Trophoblast cell (in vitro differentiated cells and primary cell): ENCODE results near the gene B4GALNT3.
A peak's percentile ranks its signal among the peaks of the same experiment; 100 is the strongest.

Source experiments
- DNase-seq, 2 donors: peaks; one replicate each; pipeline ENCODE4 v3.0.0-alpha.2; 2016
- H2AFZ ChIP-seq: 2 replicates; pipeline ENCODE4 v1.6.1; 2013; ENCODE audit warnings: low read length, moderate library complexity, mild to moderate bottlenecking; ENCODE audit not compliant: insufficient read depth, poor library complexity
- H2AK5ac ChIP-seq: 2 replicates; pipeline ENCODE4 v1.6.1; 2013; ENCODE audit warnings: mild to moderate bottlenecking, low read length
- H2BK120ac ChIP-seq: 2 replicates; pipeline ENCODE4 v1.6.1; 2013; ENCODE audit warnings: low read length, mild to moderate bottlenecking, moderate library complexity; ENCODE audit not compliant: insufficient read depth, poor library complexity
- H2BK12ac ChIP-seq: 2 replicates; pipeline ENCODE4 v1.6.1; 2013; ENCODE audit warnings: mild to moderate bottlenecking, low read length, moderate library complexity
- H2BK5ac ChIP-seq: 2 replicates; pipeline ENCODE4 v1.6.1; 2013; ENCODE audit warnings: low read length, low read depth, moderate library complexity, mild to moderate bottlenecking; ENCODE audit not compliant: poor library complexity
- H3K14ac ChIP-seq: 2 replicates; pipeline ENCODE4 v1.6.1; 2013; ENCODE audit warnings: mild to moderate bottlenecking, low read length
- H3K18ac ChIP-seq: 2 replicates; pipeline ENCODE4 v1.6.1; 2013; ENCODE audit warnings: mild to moderate bottlenecking, low read length
- H3K23ac ChIP-seq: 2 replicates; pipeline ENCODE4 v1.6.1; 2013; ENCODE audit warnings: low read length
- H3K27ac ChIP-seq: 2 replicates; pipeline ENCODE4 v1.5.1; 2013; ENCODE audit warnings: low read depth, mild to moderate bottlenecking, inconsistent platforms, low read length, moderate library complexity
- H3K27me3 ChIP-seq: 2 replicates; pipeline ENCODE4 v1.6.1; 2013; ENCODE audit warnings: inconsistent platforms, mild to moderate bottlenecking, low read length, moderate library complexity; ENCODE audit not compliant: insufficient read depth
- H3K36me3 ChIP-seq, 2 experiments: 1 replicate in 1 of 2; 2 replicates in 1 of 2; pipeline ENCODE4 v1.6.1; 2013; ENCODE audit warnings: low read length in 2 of 2, mild to moderate bottlenecking in 2 of 2, moderate library complexity in 1 of 2; ENCODE audit not compliant: insufficient read depth in 2 of 2, control insufficient read depth in 1 of 2
- H3K4ac ChIP-seq: 2 replicates; pipeline ENCODE4 v1.6.1; 2013; ENCODE audit warnings: low read depth, mild to moderate bottlenecking, low read length, moderate library complexity
- H3K4me1 ChIP-seq, 2 experiments: 1 replicate in 1 of 2; 2 replicates in 1 of 2; pipeline ENCODE4 v1.6.1; 2013; ENCODE audit warnings: low read length in 2 of 2, mild to moderate bottlenecking in 2 of 2, moderate library complexity in 1 of 2; ENCODE audit not compliant: insufficient read depth in 2 of 2, control insufficient read depth in 1 of 2
- H3K4me2 ChIP-seq: 2 replicates; pipeline ENCODE4 v1.6.1; 2013; ENCODE audit warnings: inconsistent platforms, mild to moderate bottlenecking, low read length, moderate library complexity
- H3K4me3 ChIP-seq: 2 replicates; pipeline ENCODE4 v1.5.1; 2013; ENCODE audit warnings: mild to moderate bottlenecking, low read depth, low read length, inconsistent platforms
- H3K79me1 ChIP-seq: one replicate; pipeline ENCODE4 v1.6.1; 2013; ENCODE audit warnings: low read length
- H3K79me2 ChIP-seq: 2 replicates; pipeline ENCODE4 v1.6.1; 2013; ENCODE audit warnings: low read length, mild to moderate bottlenecking; ENCODE audit not compliant: control insufficient read depth, insufficient read depth, poor library complexity
- H3K9ac ChIP-seq: 2 replicates; pipeline ENCODE4 v1.6.1; 2013; ENCODE audit warnings: mild to moderate bottlenecking, low read length
- H3K9me3 ChIP-seq: 2 replicates; pipeline ENCODE4 v1.6.1; 2013; ENCODE audit warnings: low read depth, mild to moderate bottlenecking, control low read depth, inconsistent platforms, low read length; ENCODE audit not compliant: insufficient read depth
- H4K12ac ChIP-seq: 2 replicates; pipeline ENCODE4 v1.6.1; 2013; ENCODE audit warnings: low read depth, mild to moderate bottlenecking, low read length, moderate library complexity
- H4K8ac ChIP-seq: 2 replicates; pipeline ENCODE4 v1.6.1; 2013; ENCODE audit warnings: low read depth, mild to moderate bottlenecking, low read length, moderate library complexity
- H4K91ac ChIP-seq: one replicate; pipeline ENCODE4 v1.6.1; 2013; ENCODE audit warnings: low read depth, mild to moderate bottlenecking, low read length, moderate library complexity
- WGBS: extraction: QIAGEN DNeasy Blood & Tissue Kit; methylation state at CpG from one replicate; pipeline ENCODE4 v1.1.7; 2013; ENCODE audit warnings: missing lambda C conversion rate; ENCODE audit not compliant: insufficient read length, insufficient coverage; ENCODE audit errors: extremely low coverage; 5-methylcytosine and 5-hydroxymethylcytosine counted together

The B4GALNT3 gene

DNA sequence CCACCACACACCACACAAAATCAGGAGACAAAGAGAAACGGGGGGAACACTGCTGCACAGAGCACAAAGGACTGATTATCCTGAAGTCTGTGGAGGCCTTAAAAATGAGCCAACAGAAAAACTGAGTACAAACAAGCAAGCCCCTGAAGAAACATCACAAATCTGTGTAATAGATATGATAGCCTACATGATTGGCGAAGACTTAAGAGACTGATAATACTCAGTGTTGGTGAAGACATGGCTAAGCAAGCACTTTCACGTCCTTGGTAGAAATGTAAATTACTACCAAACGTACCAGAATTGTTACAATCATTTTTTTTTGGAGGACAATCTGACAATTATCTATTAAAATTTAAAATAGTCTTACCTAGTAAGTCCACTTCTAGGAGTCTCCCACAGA is 128.9 kb downstream of the B4GALNT3 start:
- Histone ChIP-seq H3K79me1 (no peaks in the 10 kb centered on the region), H3K18ac (no peak overlapping the region), H4K8ac (no peak overlapping the region), H3K4me2 (no peak overlapping the region), H3K4me3 (no peak overlapping the region), H2BK5ac (no peak overlapping the region), H2BK12ac (no peak overlapping the region), H3K4me1 (peaks cover 3 to 6% of the 10 kb centered on the region in 2 experiments), H3K14ac (no peak overlapping the region), H3K36me3 (no peaks in the 10 kb centered on the region), H3K23ac (no peak overlapping the region), H3K9me3 (peaks cover 4% of the 10 kb centered on the region), H3K79me2 (no peaks in the 10 kb centered on the region), H3K4ac (no peak overlapping the region), H2AK5ac (no peak overlapping the region), H4K12ac (no peak overlapping the region), H4K91ac (no peak overlapping the region), H3K27ac (no peak overlapping the region), H2AFZ (no peak overlapping the region), H3K9ac (no peak overlapping the region), H3K27me3 (no peaks in the 10 kb centered on the region), H2BK120ac (no peak overlapping the region)
- no CpG with 5 or more reads among the region's 4 CpGs for WGBS
- no peak for DNase-seq

DNA sequence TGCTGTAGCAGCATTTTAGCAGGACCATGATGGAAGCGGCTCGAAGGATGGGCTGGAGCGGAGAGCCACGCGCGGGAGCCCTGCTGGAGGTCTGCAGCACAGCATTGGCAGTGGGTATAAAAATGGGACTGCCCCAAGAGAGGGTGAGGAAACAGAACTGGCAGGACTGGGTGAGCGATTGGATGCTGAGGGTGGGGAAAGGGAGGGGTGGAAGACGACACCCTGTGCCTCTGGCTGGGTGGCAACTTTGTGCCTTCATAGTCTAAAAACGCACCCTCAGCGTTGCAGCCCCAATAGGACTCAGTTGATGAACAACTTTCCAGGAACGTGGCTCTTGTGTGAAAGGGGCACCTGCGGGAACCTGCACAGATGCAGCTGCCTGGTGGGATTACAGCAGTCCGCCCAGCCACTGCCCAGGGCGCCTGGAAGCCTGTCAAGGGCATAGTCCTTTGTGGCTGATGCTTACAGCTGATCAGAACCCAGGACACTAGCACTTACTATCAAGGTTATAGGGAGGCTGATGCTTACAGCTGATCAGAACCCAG is 130.5 kb downstream of the B4GALNT3 start:
- no peaks in the 10 kb centered on the region for H3K27me3 ChIP-seq
- no peak overlapping the region for H3K9ac ChIP-seq
- no peak overlapping the region for H3K23ac ChIP-seq
- WGBS, result no CpG with 5 or more reads among the region's 14 CpGs
- H3K9me3 ChIP-seq, result peaks cover 4% of the 10 kb centered on the region
- no peak overlapping the region for H3K4me2 ChIP-seq
- H3K79me2 ChIP-seq, result no peaks in the 10 kb centered on the region
- H3K27ac ChIP-seq, result no peak overlapping the region
- H4K91ac ChIP-seq, result no peak overlapping the region
- no peaks in the 10 kb centered on the region for H3K36me3 ChIP-seq
- no peak overlapping the region for H2BK12ac ChIP-seq
- H3K4me1 ChIP-seq, result peaks cover 3 to 6% of the 10 kb centered on the region in 2 experiments
- no peak overlapping the region for H2AFZ ChIP-seq
- DNase-seq, result no peak
- no peak overlapping the region for H4K8ac ChIP-seq
- H3K4ac ChIP-seq, result no peak overlapping the region
- H2BK5ac ChIP-seq, result no peak overlapping the region
- H3K4me3 ChIP-seq, result no peak overlapping the region
- H3K14ac ChIP-seq, result no peak overlapping the region
- H3K79me1 ChIP-seq, result no peaks in the 10 kb centered on the region
- H2BK120ac ChIP-seq, result no peak overlapping the region
- no peak overlapping the region for H4K12ac ChIP-seq
- no peak overlapping the region for H2AK5ac ChIP-seq
- H3K18ac ChIP-seq, result no peak overlapping the region

DNA sequence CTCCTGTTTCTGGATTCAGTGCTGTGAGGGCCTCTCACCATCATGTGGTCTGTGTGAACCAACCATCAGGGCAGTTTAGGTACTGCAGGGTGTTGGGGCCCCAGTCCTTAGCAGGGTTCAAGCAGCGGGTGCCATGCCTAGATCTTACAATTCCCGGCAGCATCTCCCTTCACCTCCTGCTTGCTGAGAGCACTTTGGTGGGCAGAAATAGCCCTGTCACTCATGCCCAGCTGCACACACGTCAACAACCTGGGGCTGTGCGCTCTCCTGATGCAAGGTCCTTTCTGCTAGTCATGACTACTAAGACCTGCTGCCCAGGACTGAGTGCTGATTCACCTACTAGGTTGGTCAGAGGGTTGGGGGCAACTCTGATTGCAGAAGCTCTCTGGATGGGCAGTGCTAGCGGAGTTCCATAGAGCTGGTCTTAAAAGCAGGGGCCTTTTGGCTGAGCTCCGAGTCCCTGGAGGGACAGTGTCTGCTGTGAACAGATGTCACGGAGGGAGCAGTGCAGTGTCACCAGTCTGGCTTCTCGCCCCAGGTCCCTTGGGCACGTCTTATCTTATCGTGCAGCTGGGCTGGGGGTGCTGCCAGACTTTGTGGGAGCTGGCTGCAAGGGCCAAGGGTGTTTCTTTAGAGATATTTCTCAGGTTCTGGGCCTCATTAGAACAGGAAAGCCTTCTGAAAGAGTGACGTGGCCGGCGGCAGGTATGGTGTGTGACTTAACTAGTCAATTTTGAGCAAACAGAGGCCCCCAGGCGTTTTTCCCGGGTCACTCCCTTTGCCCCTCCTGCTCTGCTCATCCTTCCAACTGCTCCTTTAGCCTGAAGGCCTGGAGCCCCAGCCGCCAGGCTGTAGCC is 131.7 kb downstream of the B4GALNT3 start:
- no CpG with 5 or more reads among the region's 16 CpGs for WGBS
- no peak overlapping the region for H2AFZ ChIP-seq
- no peak overlapping the region for H2BK120ac ChIP-seq
- no peak overlapping the region for H2BK12ac ChIP-seq
- H3K79me1 ChIP-seq, result no peaks in the 10 kb centered on the region
- H3K4me1 ChIP-seq, result peaks cover 3 to 6% of the 10 kb centered on the region in 2 experiments
- H3K4me3 ChIP-seq, result no peak overlapping the region
- H3K18ac ChIP-seq, result no peak overlapping the region
- H3K14ac ChIP-seq, result no peak overlapping the region
- H3K9me3 ChIP-seq, result peaks cover 4% of the 10 kb centered on the region
- H4K91ac ChIP-seq, result no peak overlapping the region
- H3K36me3 ChIP-seq, result no peaks in the 10 kb centered on the region
- no peak overlapping the region for H3K9ac ChIP-seq
- no peak overlapping the region for H4K8ac ChIP-seq
- H3K23ac ChIP-seq, result no peak overlapping the region
- no peak overlapping the region for H2BK5ac ChIP-seq
- no peak overlapping the region for H3K27ac ChIP-seq
- DNase-seq, result peak; percentile 77 to 89
- no peak overlapping the region for H3K4me2 ChIP-seq
- H2AK5ac ChIP-seq, result no peak overlapping the region
- no peak overlapping the region for H3K4ac ChIP-seq
- no peaks in the 10 kb centered on the region for H3K27me3 ChIP-seq
- no peaks in the 10 kb centered on the region for H3K79me2 ChIP-seq
- no peak overlapping the region for H4K12ac ChIP-seq

DNA sequence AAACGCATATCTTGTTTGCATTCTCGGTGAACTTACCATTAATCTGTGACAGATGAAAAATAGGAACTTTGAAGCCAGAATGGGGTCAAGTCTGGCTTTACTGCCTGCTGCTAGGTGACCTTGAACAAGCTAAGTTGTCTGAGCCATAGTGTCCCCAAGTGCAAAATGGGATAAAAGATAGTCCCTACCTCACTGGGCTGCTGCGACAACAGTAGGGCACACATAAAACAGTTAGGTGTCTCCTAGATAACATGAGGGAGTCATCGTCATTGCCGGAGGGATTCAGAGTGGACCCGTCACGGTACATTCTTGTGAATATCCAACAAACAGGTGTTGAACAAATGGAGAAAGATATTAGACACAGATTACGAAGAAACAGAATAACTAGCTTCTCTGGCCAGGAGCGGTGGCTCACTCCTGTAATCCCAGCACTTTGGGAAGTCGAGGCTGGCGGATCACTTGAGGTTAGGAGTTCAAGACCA is 132.3 kb downstream of the B4GALNT3 start:
- no peak overlapping the region for H4K8ac ChIP-seq
- DNase-seq, result peak; percentile 80 to 93
- H3K4ac ChIP-seq, result no peak overlapping the region
- H3K9ac ChIP-seq, result no peak overlapping the region
- H3K27me3 ChIP-seq, result no peaks in the 10 kb centered on the region
- H3K4me2 ChIP-seq, result no peak overlapping the region
- no peak overlapping the region for H3K4me3 ChIP-seq
- no peak overlapping the region for H3K23ac ChIP-seq
- no peak overlapping the region for H2BK12ac ChIP-seq
- H2BK120ac ChIP-seq, result no peak overlapping the region
- H2AK5ac ChIP-seq, result no peak overlapping the region
- no peaks in the 10 kb centered on the region for H3K36me3 ChIP-seq
- no peak overlapping the region for H2AFZ ChIP-seq
- H3K79me2 ChIP-seq, result no peaks in the 10 kb centered on the region
- WGBS, result no CpG with 5 or more reads among the region's 11 CpGs
- peaks cover 3 to 6% of the 10 kb centered on the region in 2 experiments for H3K4me1 ChIP-seq
- no peak overlapping the region for H3K14ac ChIP-seq
- H4K91ac ChIP-seq, result no peak overlapping the region
- no peak overlapping the region for H3K27ac ChIP-seq
- H4K12ac ChIP-seq, result no peak overlapping the region
- H3K79me1 ChIP-seq, result no peaks in the 10 kb centered on the region
- no peak overlapping the region for H2BK5ac ChIP-seq
- no peak overlapping the region for H3K18ac ChIP-seq
- peaks cover 2% of the 10 kb centered on the region for H3K9me3 ChIP-seq
